HG03025 (cell line): Measurements from ENCODE around the gene ZNF653.

ENCODE experiments used
- ATAC-seq: cut with Tn5 transposase; IDR thresholded peaks from one replicate; pipeline ENCODE4 v1.9.1; 2021; ENCODE audit warnings: mild to moderate bottlenecking, moderate library complexity; ENCODE audit not compliant: unreplicated experiment, low FRiP score

Gene ZNF653

DNA sequence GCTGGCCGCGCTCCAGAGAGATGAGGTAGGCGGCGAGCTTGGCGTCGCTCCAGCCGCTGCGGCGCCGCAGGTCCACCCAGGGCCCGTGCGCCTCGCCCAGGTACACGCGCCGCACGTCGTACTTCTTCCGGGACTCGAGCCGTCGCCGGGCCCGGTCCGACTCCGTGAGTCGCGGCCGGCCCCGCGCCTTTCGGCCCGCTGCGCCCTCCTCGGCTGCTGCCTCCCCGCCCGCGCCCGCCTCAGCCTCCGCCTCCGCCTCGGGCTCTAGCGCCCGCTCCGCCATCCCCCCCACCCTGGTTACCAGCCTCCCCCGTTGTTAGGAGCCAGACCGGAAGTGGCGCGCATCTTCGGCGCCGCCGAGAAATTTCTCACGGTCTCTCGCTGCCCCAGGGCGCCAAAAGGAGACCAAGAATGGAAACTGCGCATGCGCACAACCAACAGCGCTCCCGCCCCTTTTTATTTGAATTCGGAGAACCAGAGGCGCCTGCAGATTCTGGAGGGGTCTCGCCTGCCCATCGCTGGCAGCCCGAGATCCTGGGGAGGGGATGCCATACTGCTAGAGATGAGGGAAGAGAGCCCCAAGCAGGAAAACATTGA, at the start of gene ZNF653:
Gene ZNF653, minus strand, starts transcription at position 336 of the 597 bp plus-strand sequence. Its CDS starts 53 bp downstream, at position 283.
- peak; percentile 50 for ATAC-seq

GRCh38 chr19:11555246-11555645, 49.6 kb upstream of the ZNF653 start:
- ATAC-seq, result no peak

GRCh38 chr19:11554160-11554559, 48.5 kb upstream of the ZNF653 start:
- no peak for ATAC-seq

DNA sequence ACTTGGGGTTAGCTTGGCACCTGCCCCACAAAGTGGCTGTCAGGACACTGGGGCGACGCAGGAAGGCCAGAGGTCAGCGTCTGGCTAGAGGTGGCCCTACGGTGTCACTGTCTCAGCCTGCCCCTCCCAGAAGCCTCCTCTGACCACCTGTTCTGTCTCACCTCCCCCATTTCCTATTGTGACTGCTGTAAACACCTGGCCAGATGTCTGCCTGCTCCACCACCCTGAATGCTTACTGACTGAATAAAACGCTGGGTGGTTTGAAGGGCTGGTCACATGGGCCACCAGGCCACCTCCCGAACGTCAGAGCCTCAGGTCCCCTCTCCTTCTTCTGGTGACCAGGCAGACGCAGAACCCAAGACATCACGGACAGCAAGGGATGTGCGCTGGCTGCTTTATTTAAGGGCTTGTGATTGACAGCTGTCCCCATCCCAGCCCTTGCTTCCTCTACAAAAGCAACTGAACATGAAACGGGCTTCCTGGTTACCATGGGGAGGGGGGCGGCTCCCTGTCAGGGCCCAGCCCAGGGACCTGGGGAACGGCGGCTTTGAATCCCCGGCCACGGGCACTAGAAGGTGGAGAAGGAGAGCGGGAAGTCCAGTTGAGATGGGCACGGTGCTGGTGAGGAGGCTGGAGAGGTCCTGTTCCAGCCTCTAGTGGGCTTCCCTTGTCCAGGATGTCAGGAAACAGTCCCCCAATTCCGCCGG, 47.2 kb upstream of the ZNF653 start:
- no peak for ATAC-seq

DNA sequence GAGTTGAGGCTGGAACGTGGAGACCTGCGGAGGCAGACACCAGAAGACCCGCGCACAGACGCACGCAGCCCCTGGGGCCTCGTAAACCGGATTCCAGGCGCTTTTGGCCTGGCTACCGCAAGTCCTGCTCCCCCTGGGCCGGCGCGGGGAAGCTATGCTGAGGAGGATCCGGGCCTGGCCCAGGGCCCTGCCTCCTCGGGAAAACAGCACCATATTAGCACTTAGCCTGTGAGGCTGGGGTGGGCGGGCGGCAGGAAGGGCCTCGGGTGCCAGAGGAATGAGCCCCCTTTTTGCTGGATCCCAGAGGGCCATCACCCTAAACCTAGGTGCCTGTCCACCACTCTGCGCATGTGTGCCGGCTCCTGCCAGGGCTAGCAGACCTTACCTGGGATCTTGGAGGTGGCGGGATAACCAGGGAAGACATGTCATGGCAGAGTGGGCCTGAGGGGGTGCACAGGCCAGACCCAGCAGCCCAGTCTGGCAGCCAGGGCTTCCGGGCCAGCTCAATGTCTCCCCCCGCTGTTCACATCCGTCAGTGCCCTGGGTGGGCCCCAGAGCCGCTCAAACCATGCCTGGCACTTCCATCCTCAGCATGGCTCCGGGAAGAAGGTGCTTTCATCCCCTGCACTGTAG, 46.1 kb upstream of the ZNF653 start:
- no peak for ATAC-seq

DNA sequence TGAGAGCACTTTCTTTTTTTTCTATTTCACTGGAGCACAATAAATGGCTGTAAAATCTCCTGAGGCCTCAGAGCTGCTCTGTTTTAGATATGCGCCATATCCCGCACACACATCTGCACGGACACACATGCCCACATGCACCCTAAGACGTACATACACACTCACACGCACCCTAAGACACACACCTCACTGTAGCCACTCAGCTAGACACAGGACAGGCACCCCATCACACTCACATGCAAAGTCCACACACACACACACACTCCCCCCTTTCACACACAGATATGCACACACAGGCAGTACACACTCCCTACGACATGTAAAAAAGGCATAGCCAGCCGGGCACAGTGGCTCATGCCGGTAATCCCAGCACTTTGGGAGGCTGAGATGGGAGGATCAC, 44.6 kb upstream of the ZNF653 start:
- ATAC-seq, result no peak

DNA sequence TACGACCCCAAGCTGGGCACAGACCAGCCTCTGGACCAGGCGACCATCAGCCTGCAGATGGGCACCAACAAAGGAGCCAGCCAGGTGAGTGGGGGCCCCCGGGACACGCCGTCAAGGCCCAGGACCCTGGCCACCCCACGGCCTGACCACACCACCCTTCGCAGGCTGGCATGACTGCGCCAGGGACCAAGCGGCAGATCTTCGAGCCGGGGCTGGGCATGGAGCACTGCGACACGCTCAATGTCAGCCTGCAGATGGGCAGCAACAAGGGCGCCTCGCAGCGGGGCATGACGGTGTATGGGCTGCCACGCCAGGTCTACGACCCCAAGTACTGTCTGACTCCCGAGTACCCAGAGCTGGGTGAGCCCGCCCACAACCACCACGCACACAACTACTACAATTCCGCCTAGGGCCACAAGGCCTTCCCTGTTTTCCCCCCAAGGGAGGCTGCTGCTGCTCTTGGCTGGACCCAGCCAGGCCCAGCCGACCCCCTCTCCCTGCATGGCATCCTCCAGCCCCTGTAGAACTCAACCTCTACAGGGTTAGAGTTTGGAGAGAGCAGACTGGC, 43.8 kb upstream of the ZNF653 start:
- no peak for ATAC-seq

DNA sequence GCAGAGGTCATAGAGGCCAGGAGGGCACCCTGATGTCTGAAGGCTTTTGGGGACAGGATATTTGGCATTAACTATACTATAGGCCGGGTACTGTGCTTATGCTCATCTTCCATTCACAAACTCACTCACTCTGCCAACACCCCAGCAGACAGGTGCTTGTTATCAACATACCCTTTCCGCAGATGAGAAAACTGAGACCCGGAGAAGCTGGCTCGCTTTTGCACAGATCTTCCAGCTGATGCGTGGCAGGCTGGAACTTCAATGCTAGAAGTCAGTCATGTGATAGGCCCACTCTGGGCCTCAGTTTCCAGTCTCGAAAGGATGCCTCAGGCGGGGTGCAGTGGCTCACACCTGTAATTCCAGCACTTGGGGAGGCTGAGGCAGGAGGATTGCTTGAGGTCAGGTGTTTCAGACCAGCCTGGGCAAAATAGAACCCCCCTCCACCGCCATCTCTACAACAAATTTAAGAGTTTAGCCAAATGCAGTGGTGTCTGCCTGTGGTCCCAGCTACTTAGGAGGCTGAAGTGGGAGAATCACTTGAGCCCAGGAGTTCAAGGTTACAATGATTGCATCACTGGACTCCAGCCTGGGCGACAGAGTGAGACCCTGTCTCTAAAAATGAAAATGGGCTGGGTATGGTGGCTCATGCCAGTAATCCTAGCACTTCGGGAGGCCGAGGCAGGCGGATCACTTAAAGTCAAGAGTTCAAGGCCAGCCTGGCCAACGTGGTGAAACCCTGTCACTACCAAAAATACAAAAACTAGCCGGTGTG, 42.5 kb upstream of the ZNF653 start:
- no peak for ATAC-seq

- ATAC-seq, result no peak
Observed at GRCh38 chr19:11541238-11541637, 35.6 kb upstream of the ZNF653 start.

DNA sequence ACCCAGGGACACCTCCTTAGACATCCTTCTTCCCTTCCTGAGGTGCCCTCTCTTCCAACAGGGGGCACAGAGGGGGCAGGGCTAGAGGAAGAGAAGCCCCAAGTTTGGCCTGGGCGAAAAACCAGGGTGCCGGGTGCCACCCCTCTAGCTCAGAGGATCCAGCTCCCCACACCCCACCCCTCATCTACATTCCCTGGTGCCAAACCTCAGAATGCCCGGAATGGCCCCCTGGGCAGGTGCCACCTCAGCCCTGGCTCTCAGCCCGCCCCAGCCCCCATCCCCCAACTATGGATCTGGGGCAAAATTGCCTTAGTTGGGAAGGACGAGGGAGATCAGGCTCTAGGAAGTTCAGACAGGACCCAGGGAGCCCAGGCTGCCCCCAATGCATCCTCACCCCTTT, 35.0 kb upstream of the ZNF653 start:
- no peak for ATAC-seq

GRCh38 chr19:11539495-11540365, 34.1 kb upstream of the ZNF653 start:
- ATAC-seq, result no peak

- no peak for ATAC-seq
Observed at GRCh38 chr19:11538232-11539036, 32.8 kb upstream of the ZNF653 start, which contains the start of gene CNN1. CNN1 (plus strand) TSS chr19:11538851; CDS start chr19:11538928, 77 bp downstream.

- ATAC-seq, result no peak
Observed at GRCh38 chr19:11535792-11536595, 30.4 kb upstream of the ZNF653 start.

DNA sequence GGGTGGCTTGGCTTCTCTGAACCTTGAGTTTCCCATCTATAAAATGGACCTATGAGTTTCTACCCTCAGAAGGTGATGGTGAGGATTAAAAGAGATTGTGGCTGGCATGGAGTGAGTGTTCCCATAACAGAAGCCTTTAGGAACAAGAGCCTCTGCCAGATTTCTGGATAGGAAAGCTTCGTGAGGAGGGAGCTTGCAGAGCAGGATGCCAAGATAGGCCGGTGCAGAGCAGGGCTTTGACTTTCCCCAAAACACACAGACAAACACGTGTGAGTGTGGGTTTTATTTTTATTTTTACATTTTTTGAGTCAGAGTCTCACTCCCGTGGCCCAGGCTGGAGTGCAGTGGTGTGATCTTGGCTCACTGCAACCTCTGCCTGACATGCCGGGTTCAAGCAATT, 29.3 kb upstream of the ZNF653 start:
- ATAC-seq, result no peak

DNA sequence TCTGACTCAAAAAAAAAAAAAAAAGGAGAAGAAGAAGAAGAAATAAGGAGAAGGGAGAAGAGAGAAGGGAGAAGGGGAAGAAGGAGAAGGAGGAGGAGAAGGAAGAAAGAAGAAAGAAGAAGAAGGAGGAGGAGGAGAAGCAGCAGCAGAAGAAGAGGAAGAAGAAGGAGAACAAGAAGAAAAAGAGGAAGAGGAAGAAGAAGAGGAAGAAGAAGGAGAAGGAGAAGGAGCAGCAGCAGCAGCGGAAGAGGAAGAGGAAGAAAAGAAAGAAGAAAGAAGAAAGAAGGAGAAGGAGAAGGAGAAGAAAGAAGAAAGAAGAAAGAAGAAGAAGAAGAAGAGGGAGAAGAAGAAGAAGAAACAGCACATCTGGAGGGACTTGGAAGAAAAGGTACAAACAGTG, 28.9 kb upstream of the ZNF653 start:
- no peak for ATAC-seq

GRCh38 chr19:11530432-11530831, 24.8 kb upstream of the ZNF653 start:
- no peak for ATAC-seq

- ATAC-seq, result peak; percentile 94
Observed at GRCh38 chr19:11528551-11529341, 23.1 kb upstream of the ZNF653 start, which contains the start of gene ECSIT. ECSIT (minus strand) TSS chr19:11529134; CDS start chr19:11519170, 9,964 bp downstream.
